LNCAP (cell line): ENCODE results near the gene CHAF1B.

ENCODE experiments used
- CTCF ChIP-seq: fragments of 450-650 bp; IDR thresholded peaks from 2 replicates; pipeline ENCODE4 v1.5.1; 2017; ENCODE audit warnings: mild to moderate bottlenecking

The CHAF1B gene

GRCh38 chr21:36379251-36379650 is 5.9 kb upstream of the CHAF1B start:
- no peak for TF ChIP-seq CTCF

GRCh38 chr21:36381841-36382589 is 3.2 kb upstream of the CHAF1B start:
- TF ChIP-seq CTCF: no peak

GRCh38 chr21:36384885-36385232 is 333 bp upstream of the CHAF1B start:
- no peak for TF ChIP-seq CTCF

GRCh38 chr21:36386031-36386642 is 945 bp downstream of the CHAF1B start:
- TF ChIP-seq CTCF: no peak

- no peak for TF ChIP-seq CTCF
These were observed 2.9 kb downstream of the CHAF1B start for GRCh38 chr21:36388096-36388495.

- TF ChIP-seq CTCF: no peak
These were observed 3.6 kb downstream of the CHAF1B start for GRCh38 chr21:36388835-36389234.

GRCh38 chr21:36395353-36396111 is 10.3 kb downstream of the CHAF1B start:
- no peak for TF ChIP-seq CTCF
